OCI-LY7 (cell line): ENCODE results near the gene CATSPERZ.

ENCODE experiments used
- EZH2phosphoT487 ChIP-seq: fragments of 200-600 bp; sonication (generic); IDR thresholded peaks from 2 replicates; pipeline ENCODE4 v1.6.1; 2018; ENCODE audit warnings: low read depth, borderline replicate concordance, mild to moderate bottlenecking, mixed run types, antibody characterized with exemption, low read length, moderate library complexity, mixed read lengths
- TF ChIP-seq, protein P1 (sequence below): fragments of 200-600 bp; sonication (generic); conservative IDR thresholded peaks from 2 replicates; pipeline ENCODE4 v1.5.1; 2014; ENCODE audit warnings: mild to moderate bottlenecking, antibody characterized with exemption, low read length, moderate library complexity, mixed read lengths

DNA sequence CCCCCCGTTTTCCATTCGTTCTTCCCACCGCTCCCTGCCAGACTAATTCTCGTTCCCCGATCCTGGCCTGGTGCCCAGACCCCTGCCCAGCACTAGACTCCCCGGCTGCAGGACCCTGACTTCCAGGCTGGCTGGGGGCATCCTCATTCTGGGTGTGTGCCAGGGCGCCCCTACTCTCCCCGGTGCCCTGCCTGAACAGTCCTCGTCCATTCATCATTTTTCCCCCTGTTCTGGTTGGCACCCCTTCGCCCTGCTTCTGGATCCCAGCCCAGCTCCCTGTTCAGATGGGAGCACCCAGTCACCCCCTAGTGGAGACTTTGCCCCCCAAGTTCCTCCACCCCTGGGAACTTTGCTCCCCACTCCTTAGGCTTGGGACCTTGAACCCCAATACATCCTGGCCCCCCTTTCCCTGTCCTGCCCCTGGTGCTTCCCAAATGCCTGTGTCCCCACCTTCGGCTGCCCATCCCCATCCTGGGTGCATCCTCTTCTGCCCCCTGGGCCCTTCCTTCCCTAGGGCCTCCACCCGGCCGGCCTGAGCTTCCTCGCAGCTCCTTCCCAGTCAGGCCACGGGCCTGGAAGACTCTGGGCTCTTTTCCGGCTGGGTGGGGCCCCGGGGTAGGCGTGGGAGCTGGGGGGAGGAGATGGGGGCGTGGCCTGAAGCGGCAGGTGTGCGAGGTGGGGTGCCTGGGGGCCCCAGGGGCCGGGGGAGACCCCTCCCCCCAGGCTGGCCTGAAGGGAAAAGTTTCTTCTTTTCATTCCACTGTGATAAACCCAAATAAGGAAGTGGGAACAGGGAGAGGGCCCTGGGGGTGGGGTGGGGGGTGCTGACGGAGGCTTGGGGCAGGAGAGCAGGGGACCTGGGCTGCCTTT is 47.9 kb upstream of the CATSPERZ start:
- TF ChIP-seq, protein P1, sequence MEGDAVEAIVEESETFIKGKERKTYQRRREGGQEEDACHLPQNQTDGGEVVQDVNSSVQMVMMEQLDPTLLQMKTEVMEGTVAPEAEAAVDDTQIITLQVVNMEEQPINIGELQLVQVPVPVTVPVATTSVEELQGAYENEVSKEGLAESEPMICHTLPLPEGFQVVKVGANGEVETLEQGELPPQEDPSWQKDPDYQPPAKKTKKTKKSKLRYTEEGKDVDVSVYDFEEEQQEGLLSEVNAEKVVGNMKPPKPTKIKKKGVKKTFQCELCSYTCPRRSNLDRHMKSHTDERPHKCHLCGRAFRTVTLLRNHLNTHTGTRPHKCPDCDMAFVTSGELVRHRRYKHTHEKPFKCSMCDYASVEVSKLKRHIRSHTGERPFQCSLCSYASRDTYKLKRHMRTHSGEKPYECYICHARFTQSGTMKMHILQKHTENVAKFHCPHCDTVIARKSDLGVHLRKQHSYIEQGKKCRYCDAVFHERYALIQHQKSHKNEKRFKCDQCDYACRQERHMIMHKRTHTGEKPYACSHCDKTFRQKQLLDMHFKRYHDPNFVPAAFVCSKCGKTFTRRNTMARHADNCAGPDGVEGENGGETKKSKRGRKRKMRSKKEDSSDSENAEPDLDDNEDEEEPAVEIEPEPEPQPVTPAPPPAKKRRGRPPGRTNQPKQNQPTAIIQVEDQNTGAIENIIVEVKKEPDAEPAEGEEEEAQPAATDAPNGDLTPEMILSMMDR, result peak; percentile 71
- no peak for TF ChIP-seq EZH2phosphoT487
